ENCODE results near the gene PLCB1. TPM values are rescaled to one million over a fixed set of nuclear protein-coding genes. Genes with fewer than 3 reads are reported as not detected.

The PLCB1 gene
- total RNA-seq, 1 donor from 2014 or later, result 6.3 TPM

DNA sequence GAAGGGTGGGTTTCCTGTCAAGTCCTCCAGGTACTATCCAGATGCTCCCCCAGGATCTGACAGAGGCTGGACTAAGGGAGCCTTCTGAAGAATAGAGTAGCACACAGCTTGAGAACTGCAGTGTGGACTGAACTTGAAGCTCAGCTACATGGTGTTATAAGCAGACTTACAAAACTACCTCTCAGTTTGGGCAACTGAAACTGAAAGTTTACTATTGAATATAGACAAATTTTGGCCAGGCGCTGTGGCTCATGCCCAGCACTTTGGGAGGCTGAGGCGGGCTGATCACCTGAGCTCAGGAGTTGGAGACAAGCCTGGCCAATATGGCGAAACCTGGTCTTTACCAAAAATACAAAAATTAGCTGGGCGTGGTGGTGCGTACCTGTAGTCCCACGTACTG is 348.5 kb downstream of the PLCB1 start:
- no peak for DNase-seq
- intact Hi-C loops (cut with DNase I), result no loop called here
- no peak for ATAC-seq (ENCODE audit: poor library complexity)

DNA sequence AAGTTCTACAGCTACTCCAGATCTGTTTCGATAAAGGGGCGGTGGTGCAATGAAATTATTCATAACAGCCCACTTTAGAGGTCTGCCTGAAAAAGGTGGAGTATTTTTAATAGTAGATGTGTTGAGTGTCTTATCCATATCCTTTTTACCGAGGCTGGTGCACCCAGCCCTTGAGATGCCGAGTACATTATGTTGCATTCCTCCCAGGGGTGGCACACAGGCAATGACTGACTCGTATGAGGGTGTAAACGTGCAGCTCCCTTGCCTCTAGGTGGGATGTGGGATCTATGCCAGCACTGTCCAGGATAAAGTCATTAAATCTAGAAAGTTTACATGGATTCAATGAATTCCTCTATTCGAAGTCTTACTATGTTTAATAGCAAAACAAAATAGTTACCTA is 355.6 kb downstream of the PLCB1 start:
- intact Hi-C loops (cut with DNase I), result no loop called here
- no peak for DNase-seq
- no peak for ATAC-seq (ENCODE audit: poor library complexity)

DNA sequence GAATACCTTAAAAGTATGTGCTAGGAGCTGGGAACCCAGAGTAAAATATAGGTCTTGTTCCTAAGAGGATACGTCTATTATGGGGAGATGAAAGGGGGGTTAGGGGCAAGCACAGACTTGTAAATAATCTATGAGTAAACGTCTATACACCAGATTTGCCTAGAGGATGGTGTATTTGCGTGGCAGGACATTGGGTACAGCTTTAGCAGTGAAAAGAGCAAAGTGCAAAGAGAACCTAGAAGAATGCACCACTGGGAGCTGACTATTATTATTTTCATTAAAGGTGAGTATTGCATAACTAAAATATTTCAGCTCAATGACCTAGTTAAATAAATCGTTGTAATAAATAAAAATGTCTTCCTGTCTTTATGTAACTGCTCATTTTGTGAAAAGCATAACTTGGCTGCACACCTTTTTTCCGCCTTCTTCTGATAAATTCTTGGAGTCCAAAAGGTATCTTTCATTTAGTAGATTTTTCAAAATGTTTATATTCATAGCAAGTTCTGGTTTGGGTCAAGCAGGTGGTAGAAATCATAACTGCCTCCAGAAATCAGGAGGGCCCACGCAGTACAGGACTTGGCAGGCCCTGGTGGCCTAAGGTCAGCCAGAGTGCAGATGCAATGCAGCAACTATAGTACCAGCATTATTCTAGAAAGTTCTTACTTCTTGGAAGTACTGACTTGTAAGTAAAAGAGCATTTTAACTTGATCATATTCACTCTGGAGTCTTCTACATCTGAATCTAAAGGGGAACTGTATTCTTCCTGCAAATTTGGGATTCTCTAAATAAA is 357.2 kb downstream of the PLCB1 start:
- ATAC-seq (ENCODE audit: poor library complexity) (peak; percentile 85), DNase-seq (peak; percentile 57)
- intact Hi-C loops (cut with DNase I), result no loop called here

DNA sequence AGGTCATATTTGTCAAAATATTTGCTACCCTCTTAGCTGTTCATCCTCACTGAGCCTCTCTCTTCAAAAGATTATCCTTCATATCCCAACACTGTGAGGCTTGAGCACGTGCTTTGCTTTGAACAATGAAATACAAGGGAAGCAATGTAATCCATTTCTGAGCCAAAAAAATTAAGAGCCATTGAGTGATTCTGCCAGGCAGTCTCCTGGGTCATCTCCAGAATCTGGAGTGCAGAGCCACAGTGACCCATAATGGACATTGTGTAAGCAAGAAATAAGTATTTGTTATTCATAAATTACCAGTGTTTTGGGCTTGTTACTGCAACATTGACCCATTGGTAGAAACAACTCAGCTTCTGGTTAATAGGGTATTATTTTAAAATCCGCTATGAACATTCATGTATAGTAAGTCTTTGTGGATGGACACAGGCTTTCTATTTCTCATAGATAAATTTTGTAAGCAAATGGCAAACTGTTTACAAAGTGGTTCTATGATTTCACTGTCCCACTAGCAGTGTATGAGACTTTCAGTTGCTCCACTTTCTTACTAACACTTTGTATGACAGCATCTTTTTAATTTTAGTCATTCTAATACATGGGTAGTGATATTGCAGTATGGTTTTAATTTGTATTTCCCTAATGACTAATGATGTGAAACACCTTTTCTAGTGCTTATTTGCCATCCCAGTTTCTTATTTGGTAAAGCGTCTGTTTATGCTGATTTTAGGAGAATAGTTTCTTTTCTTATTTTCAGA is 358.2 kb downstream of the PLCB1 start:
- intact Hi-C loops (cut with DNase I), result no loop called here
- no peak for DNase-seq
- ATAC-seq (ENCODE audit: poor library complexity), result peak; percentile 56

DNA sequence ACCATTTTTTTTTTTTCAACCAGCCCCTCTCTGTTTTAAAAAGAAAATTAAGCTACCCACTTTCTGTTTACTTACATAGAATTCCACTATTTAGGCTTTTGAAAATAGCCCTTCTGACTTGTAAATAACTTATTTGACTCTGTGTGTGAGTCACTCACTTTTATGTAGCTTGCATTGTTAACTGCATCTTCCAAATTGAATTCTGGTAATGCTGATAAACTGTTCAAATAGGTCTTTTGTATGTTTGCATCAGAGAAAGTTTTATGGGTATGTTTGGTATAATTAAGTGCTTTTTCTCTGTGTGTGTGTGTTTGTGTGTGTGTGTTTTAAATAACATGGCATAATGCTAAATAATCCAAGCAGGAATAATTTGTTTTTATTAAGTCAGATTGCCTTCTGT is 360.1 kb downstream of the PLCB1 start:
- DNase-seq (no peak), ATAC-seq (ENCODE audit: poor library complexity) (no peak)
- intact Hi-C loops (cut with DNase I), result no loop called here

DNA sequence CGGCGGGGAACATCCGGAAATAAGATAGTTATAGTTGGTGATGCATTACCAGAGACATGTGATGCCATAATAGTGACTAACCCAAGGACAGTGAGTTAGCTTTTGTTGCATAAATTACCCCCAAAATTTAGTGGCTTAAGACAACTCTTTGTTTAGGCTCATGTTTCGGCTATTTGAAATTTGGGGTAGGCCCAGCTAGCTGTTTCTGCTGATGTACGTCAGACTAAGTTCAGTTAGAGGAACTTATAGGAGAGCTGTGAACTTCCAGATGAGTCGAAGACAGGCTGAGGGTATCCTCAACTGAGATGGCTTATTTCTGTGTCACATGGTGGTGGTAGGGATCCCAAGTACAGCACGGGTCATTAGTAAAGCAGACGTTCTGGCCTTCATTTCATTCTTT is 366.5 kb downstream of the PLCB1 start:
- intact Hi-C loops (cut with DNase I), result no loop called here
- no peak for DNase-seq
- no peak for ATAC-seq (ENCODE audit: poor library complexity)

DNA sequence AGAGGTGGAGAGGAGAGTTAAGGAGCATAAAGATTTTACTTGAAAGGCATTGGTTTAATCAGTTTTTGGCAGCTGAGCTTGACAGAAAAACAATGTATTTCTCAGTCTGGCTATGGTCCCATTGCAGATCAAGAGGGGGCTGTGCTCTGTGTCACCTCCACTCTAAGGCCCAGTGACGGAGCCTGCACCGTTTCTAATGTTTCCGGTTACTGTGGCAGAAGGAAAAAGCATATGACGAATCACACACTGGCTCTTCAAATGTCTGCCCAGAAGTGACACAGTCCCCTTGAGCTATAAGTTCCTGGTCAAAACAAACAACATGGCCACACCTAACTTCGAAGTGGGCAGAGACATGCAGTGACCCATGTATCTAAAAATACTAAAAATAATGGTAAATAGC is 372.0 kb downstream of the PLCB1 start:
- ATAC-seq (ENCODE audit: poor library complexity), result no peak
- intact Hi-C loops (cut with DNase I), result no loop called here

DNA sequence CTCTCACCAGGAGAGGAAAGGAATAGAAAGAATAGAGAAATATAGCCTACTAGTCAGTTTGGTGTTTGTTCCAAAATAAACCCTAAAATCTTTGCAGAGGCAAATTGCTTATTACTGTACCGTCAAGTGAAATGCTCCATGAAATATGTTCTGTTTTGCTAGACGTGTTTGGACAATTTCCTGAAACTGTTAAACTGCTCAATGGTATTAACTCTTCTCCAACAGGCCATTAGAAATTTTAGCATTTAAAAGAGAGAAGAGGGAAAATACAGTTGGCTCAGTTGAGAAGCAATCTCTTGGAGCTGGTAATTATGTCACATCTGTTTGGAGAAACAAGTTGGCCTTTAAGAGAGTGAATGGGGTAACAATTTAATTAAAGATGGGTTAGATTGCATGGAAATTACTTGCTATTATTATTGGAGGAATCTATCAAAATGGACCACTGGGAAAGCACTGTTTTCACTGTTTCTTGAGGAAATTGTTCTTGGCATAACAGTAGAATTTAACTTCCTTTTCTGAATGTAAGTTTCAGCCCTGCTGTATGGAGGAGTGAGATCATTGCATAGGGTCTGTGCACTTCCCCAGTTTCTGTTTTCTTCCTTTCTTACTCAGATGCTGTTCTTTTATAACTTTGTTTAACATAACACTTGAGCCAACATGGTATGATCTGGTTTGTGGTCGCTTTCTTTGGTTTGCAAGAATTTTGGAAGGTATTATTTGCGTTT is 373.6 kb downstream of the PLCB1 start:
- intact Hi-C loops (cut with DNase I), result no loop called here
- no peak for ATAC-seq (ENCODE audit: poor library complexity)
- no peak for DNase-seq

More for the DNA sequence above, 372.0 kb downstream of the PLCB1 start:
- no peak for DNase-seq

DNA sequence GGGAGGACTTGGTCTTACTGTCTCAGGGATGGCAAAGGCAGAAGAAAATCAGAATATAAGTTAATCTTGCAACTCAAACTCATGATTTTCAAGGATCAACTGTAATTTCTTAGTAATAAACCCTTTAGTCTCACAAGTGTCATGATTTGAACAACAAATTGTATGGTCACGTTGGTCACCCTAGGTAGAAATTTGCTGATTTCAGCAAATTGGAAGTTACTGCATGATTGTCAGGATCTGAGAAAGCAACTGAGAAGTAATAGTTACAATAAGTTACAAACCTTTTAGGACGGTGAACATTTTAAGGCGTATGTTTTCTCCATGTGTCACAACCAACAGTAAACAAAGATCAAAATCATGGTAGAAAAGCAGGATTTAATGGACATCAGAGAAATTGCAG is 375.2 kb downstream of the PLCB1 start:
- DNase-seq, result no peak
- no peak for ATAC-seq (ENCODE audit: poor library complexity)
- intact Hi-C loops (cut with DNase I), result no loop called here

DNA sequence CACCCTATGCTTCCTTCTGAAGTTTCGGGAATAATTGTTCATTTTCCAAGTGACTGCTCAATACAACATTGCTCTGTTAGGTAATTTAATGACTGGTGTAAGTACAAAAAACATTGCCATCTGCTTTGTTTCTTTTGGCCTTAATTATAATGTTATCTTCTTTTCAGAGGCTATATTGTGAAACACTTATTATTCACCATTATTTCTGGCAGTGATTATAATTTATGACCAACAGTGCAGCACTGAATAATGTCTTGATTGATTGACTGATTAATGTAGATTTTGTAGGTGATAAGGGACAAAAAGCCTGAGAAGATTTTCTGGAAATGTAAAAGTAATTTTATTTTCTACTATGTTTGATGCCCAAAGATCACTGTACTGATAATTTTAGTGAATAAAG is 377.7 kb downstream of the PLCB1 start:
- ATAC-seq (ENCODE audit: poor library complexity) (peak; percentile 57), DNase-seq (no peak)
- intact Hi-C loops (cut with DNase I), result no loop called here

DNA sequence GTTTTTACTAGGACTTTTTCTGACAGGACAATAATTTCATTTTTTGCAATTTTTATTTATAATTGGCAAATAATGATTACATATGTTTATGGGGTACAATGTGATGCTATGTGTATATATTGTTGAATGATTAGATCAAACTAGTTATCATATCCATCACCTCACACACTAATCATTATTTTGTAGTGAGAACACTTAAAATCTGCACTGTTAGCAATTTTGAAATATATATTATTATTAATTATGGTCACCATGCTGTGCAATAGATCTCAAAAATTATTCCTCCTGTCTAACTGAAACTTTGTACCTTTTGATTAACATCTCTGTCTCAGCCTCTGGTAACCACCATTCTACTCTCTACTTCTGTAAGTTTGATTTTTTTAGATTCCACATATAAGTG is 378.7 kb downstream of the PLCB1 start:
- intact Hi-C loops (cut with DNase I), result no loop called here
- ATAC-seq (ENCODE audit: poor library complexity), result no peak
- DNase-seq, result no peak

DNA sequence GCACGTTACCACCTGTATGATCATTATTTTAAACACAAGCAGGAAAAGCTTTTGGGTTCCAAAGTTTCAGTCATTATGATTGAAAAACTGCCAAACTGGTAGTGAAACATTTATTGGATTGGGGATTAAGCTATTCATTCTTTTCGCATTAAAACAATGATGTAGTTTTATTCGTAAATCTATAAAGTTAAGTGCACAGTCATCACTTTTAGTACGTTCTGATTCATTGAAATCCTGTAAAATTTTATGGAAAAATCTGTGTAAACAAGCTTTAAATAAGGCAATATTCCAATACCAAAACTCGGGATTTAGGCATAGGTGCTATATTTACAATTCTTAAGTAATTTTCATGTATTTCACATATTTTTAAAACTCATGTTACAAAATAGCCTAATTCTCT is 379.9 kb downstream of the PLCB1 start:
- intact Hi-C loops (cut with DNase I), result no loop called here
- no peak for ATAC-seq (ENCODE audit: poor library complexity)
- no peak for DNase-seq

DNA sequence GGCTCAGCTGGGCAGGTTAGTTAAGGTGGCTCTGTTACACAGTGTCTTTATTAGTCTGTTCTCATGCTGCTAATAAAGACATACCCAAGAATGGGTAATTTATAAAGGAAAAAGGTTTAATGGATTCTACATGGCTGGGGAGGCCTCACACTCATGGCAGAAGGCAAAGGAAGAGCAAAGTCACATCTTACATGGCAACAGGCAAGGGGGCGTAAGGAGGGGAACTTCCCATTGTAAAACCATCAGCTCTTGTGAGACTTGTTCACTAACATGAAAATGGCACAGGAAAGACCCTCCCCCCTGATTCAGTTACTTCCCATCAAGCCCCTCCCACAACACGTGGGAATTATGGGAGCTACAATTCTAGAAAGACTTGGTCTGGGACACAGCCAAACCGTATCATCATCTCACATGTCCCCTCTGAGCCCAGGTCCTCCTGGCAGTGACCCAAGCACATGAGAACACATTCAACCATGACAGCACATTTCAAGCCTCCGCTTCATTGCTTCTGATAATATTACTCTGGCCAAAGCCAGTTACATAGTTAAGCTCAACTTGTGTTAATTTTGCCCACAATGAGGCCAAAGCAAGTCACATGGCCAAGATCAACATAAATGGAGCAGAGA is 383.9 kb downstream of the PLCB1 start:
- intact Hi-C loops (cut with DNase I), result no loop called here
- ATAC-seq (ENCODE audit: poor library complexity), result no peak
- DNase-seq, result no peak

DNA sequence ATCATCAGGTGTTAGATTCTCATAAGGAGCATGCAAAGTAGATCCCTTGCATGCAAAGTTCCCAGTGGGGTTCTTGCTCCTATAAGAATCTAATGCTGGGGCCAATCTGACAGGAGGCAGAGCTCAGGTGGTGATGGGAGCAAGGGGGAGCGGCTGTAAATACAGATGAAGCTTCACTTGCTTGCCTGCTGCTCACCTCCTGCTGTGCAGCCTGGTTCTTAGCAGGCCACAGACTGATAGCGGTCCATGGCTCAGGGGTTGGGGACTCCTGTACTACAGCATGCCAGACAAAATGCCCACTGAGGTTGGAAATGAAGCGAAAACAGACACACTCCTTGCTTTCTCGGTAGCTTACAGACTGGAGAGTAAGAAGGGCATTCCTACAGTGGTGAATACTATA is 386.8 kb downstream of the PLCB1 start:
- no peak for DNase-seq
- intact Hi-C loops (cut with DNase I), result no loop called here
- ATAC-seq (ENCODE audit: poor library complexity), result no peak

DNA sequence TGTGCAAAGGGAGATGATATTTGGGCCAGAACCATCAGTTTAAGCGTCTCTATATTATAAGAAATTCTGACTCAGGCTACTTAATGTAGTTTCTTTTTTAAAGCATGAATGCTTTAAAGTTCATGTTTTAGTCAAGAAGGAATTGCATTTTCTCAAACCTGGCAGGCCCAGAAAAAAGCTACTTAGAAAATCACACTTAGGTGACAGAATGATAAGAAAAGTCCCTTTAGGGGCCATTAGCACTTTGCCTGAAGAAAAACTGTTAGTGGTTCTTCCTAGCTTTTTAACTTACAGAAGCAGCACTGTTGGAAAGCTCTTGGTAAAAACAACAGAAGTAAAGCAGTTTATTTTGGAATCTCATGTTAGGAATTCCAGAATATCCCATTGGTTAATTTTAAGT is 387.8 kb downstream of the PLCB1 start:
- intact Hi-C loops (cut with DNase I), result no loop called here
- no peak for DNase-seq
- ATAC-seq (ENCODE audit: poor library complexity), result no peak

DNA sequence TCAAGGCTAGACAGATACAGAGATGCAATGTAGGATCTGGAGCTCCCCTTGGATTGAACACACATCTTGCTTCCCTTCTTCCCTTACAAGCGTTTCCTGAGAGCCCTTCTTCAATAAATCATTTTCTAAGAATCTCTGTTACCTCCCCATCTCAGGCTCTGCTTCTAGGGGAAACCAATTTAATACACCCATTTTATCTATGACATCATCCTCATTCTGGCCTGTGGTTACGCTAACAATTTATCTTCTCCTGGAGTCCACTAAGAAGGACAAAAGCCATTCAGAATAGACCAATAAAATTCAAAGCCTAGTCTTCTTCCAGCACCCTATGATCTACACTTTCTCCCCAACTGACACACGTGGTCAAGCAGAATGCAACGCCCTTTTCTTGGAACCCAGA is 390.1 kb downstream of the PLCB1 start:
- intact Hi-C loops (cut with DNase I), result no loop called here
- ATAC-seq (ENCODE audit: poor library complexity) (no peak), DNase-seq (no peak)

DNA sequence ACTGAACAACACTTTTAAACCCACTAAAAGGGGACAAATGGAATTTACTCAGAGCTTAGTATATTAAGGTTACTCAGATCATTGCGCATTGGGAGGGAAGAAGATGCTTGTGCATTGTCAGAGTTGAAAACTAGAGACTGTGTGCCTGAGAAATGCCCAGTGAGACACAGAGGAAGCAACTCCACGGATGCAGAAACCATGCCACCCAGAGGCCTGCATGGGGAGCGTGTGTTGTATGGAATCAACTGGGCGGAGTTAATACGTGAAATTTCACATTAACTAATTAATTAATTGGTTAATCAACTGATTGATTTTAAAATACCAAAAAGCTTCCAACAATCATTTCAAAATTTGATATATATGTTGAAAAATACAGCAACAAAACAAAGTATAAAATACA is 391.6 kb downstream of the PLCB1 start:
- intact Hi-C loops (cut with DNase I), result no loop called here
- DNase-seq, result no peak
- ATAC-seq (ENCODE audit: poor library complexity), result no peak

DNA sequence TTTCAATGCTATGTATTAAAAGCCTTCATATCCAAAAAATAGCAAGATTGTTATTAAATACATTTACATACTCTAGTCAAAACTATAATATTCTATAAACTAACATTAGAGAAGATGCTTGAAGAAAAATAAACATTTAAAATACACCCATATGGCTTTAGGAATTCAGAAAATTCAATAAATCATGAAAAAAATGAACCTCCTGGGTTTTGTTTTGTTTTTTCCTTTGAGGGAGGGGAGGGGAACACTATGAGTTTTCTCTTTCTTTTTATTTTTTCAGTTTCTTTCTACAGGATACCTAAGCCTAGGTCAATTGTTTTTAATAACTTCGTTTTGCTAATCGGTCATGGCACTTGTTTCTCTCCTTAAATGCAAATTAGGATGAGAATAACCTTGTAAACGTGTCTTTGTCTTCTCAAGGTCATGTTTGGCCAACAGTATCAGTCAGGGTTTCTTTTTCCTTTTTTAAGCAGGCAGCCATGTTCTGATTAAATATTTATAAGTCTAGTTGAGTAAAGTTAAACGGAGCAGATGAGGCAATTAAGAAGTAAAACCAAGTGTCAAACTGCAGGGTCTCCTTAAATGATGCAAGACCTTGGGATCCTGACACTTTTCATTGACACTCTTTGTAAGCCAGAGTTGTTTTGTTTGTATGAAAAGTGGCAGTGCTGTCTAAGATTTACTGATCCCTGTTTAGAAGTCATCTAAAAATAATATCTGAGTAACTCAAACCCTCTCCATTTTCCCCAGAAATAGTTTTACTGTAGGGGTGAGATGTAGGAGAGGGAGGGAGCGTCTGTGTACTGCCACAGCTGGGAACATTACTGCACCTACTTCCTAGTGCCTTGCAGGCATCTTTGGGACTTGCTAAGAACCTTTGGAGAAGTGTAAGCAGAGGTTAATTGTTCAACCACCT is 392.3 kb downstream of the PLCB1 start:
- no peak for ATAC-seq (ENCODE audit: poor library complexity)
- intact Hi-C loops (cut with DNase I), result no loop called here
- DNase-seq, result no peak

DNA sequence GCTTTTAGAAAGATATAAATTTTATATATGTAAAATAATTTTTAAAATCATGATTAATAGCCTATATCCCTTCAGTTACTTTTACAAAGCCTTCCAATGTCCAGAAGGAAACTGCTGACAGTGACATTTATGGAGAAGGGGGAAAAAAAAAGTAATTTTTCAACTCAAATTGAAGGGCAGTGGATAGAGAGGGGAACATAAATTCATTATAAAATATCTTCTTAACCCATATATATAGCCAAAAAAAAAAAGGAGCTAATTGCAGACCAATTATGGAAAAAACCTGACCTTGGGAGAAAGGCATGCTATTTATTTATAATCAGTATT is 392.9 kb downstream of the PLCB1 start:
- intact Hi-C loops (cut with DNase I), result no loop called here
- ATAC-seq (ENCODE audit: poor library complexity) (no peak), DNase-seq (no peak)
